Mesenchymal stem cell (in vitro differentiated cells and primary cell): ENCODE measurements around the gene DPP10.

Experiments used
- DNase-seq: peaks from one replicate; pipeline ENCODE4 v3.0.0-alpha.2; 2013
- H2AFZ ChIP-seq: one replicate; pipeline ENCODE4 v1.6.1; 2013; ENCODE audit warnings: low read depth, mild to moderate bottlenecking, control low read depth, inconsistent platforms, low read length, moderate library complexity
- H2AK5ac ChIP-seq: 2 replicates; pipeline ENCODE4 v1.6.1; 2013; ENCODE audit warnings: low read length, moderate library complexity, mild to moderate bottlenecking, inconsistent platforms; ENCODE audit not compliant: severe bottlenecking
- H2BK120ac ChIP-seq: one replicate; pipeline ENCODE4 v1.6.1; 2013; ENCODE audit warnings: low read depth, mild to moderate bottlenecking, inconsistent platforms, low read length, moderate library complexity
- H2BK12ac ChIP-seq, 2 experiments: one replicate each; pipeline ENCODE4 v1.6.1; 2013; ENCODE audit warnings: inconsistent platforms in 2 of 2, low read length in 2 of 2, mild to moderate bottlenecking in 2 of 2, moderate library complexity in 2 of 2, control low read depth in 1 of 2
- H2BK15ac ChIP-seq: one replicate; pipeline ENCODE4 v1.6.1; 2013; ENCODE audit warnings: mild to moderate bottlenecking, low read depth, inconsistent platforms; ENCODE audit not compliant: poor library complexity, severe bottlenecking
- H2BK5ac ChIP-seq: 2 replicates; pipeline ENCODE4 v1.6.1; 2013; ENCODE audit warnings: low read depth, mild to moderate bottlenecking, low read length, control low read depth, inconsistent platforms; ENCODE audit not compliant: poor library complexity, severe bottlenecking
- H3K14ac ChIP-seq, 2 experiments: one replicate each; pipeline ENCODE4 v1.6.1; 2013; ENCODE audit warnings: inconsistent platforms in 2 of 2, low read length in 2 of 2, control low read depth in 1 of 2, mild to moderate bottlenecking in 1 of 2, moderate library complexity in 1 of 2
- H3K18ac ChIP-seq, 2 experiments: one replicate each; pipeline ENCODE4 v1.6.1; 2013; ENCODE audit warnings: inconsistent platforms in 2 of 2, low read length in 2 of 2, control low read depth in 1 of 2, low read depth in 1 of 2, mild to moderate bottlenecking in 1 of 2
- H3K23ac ChIP-seq, 2 experiments: one replicate each; pipeline ENCODE4 v1.6.1; 2013; ENCODE audit warnings: inconsistent platforms in 2 of 2, low read length in 2 of 2, mild to moderate bottlenecking in 2 of 2, moderate library complexity in 2 of 2, control low read depth in 1 of 2
- H3K27ac ChIP-seq: 2 replicates; pipeline ENCODE4 v1.5.1; 2013; ENCODE audit warnings: mild to moderate bottlenecking, moderate library complexity, low read length, control low read depth, inconsistent platforms; ENCODE audit not compliant: poor library complexity, severe bottlenecking
- H3K27me3 ChIP-seq, 2 experiments: 2 replicates each; pipeline versions ENCODE4 v1.6.1 to v1.7.0; 2013; ENCODE audit warnings: low read length in 2 of 2, mild to moderate bottlenecking in 2 of 2, moderate library complexity in 2 of 2, control low read depth in 1 of 2, inconsistent platforms in 1 of 2; ENCODE audit not compliant: control insufficient read depth in 1 of 2, insufficient read depth in 1 of 2
- H3K36me3 ChIP-seq, 2 experiments: 2 replicates each; pipeline versions ENCODE4 v1.6.1 to v1.7.0; 2013; ENCODE audit warnings: low read length in 2 of 2, control low read depth in 1 of 2, inconsistent platforms in 1 of 2, low read depth in 1 of 2, mild to moderate bottlenecking in 1 of 2; ENCODE audit not compliant: insufficient read depth in 2 of 2, control insufficient read depth in 1 of 2
- H3K4ac ChIP-seq, 2 experiments: one replicate each; pipeline ENCODE4 v1.6.1; 2013; ENCODE audit warnings: inconsistent platforms in 2 of 2, low read length in 2 of 2, mild to moderate bottlenecking in 2 of 2, moderate library complexity in 2 of 2, control low read depth in 1 of 2, low read depth in 1 of 2
- H3K4me1 ChIP-seq: 2 replicates; pipeline ENCODE4 v1.6.1; 2013; ENCODE audit warnings: low read depth, low read length, control low read depth; ENCODE audit not compliant: control insufficient read depth, insufficient read depth
- H3K4me2 ChIP-seq: 2 replicates; pipeline ENCODE4 v1.6.1; 2013; ENCODE audit warnings: low read length, mild to moderate bottlenecking, inconsistent platforms; ENCODE audit not compliant: poor library complexity, severe bottlenecking
- H3K4me3 ChIP-seq, 2 experiments: 2 replicates each; pipeline versions ENCODE4 v1.5.1 to v1.7.0; 2013; ENCODE audit warnings: low read length in 2 of 2, mild to moderate bottlenecking in 2 of 2, control low read depth in 1 of 2, low read depth in 1 of 2; ENCODE audit not compliant: insufficient read depth in 1 of 2
- H3K79me1 ChIP-seq: replicated peaks from 2 replicates; pipeline ENCODE4 v1.6.1; 2013; ENCODE audit warnings: mild to moderate bottlenecking, control low read depth, low read length, inconsistent platforms; ENCODE audit not compliant: poor library complexity, severe bottlenecking
- H3K9ac ChIP-seq: 2 replicates; pipeline ENCODE4 v1.7.0; 2013; ENCODE audit warnings: mild to moderate bottlenecking, low read length, moderate library complexity
- H3K9me3 ChIP-seq: 2 replicates; pipeline ENCODE4 v1.7.0; 2013; ENCODE audit warnings: mild to moderate bottlenecking, low read length; ENCODE audit not compliant: control insufficient read depth
- H4K8ac ChIP-seq: one replicate; pipeline ENCODE4 v1.6.1; 2013; ENCODE audit warnings: inconsistent platforms, mild to moderate bottlenecking, low read length, moderate library complexity
- H4K91ac ChIP-seq: one replicate; pipeline ENCODE4 v1.6.1; 2013; ENCODE audit warnings: mild to moderate bottlenecking, low read length, inconsistent platforms
- WGBS: methylation state at CpG from one replicate; pipeline ENCODE4 v1.1.7; 2013; ENCODE audit warnings: mixed read lengths; 5-methylcytosine and 5-hydroxymethylcytosine counted together

Gene DPP10

GRCh38 chr2:114548151-114548550 lies 105.7 kb downstream of the DPP10 start:
- no peak overlapping the region for H3K4me2 ChIP-seq
- H3K4ac ChIP-seq: no peak overlapping the region
- DNase-seq: no peak
- H2AFZ ChIP-seq: no peak overlapping the region
- no peak overlapping the region for H3K14ac ChIP-seq
- H4K91ac ChIP-seq: no peak overlapping the region
- no peaks in the 10 kb centered on the region for H3K4me1 ChIP-seq
- H2BK120ac ChIP-seq: no peak overlapping the region
- no peak overlapping the region for H3K9ac ChIP-seq
- H3K36me3 ChIP-seq: no peaks in the 10 kb centered on the region
- H2AK5ac ChIP-seq: no peak overlapping the region
- no peak overlapping the region for H4K8ac ChIP-seq
- peaks cover 0 to 12% of the 10 kb centered on the region in 2 experiments for H3K27me3 ChIP-seq
- H2BK5ac ChIP-seq: no peak overlapping the region
- WGBS: 87% methylated on average over 6 of the region's 6 CpGs
- H3K18ac ChIP-seq: no peak overlapping the region
- no peaks in the 10 kb centered on the region for H3K79me1 ChIP-seq
- H3K27ac ChIP-seq: no peak overlapping the region
- no peaks in the 10 kb centered on the region for H3K9me3 ChIP-seq
- no peak overlapping the region for H3K4me3 ChIP-seq
- no peak overlapping the region for H2BK15ac ChIP-seq
- no peak overlapping the region for H3K23ac ChIP-seq
- no peak overlapping the region for H2BK12ac ChIP-seq

DNA sequence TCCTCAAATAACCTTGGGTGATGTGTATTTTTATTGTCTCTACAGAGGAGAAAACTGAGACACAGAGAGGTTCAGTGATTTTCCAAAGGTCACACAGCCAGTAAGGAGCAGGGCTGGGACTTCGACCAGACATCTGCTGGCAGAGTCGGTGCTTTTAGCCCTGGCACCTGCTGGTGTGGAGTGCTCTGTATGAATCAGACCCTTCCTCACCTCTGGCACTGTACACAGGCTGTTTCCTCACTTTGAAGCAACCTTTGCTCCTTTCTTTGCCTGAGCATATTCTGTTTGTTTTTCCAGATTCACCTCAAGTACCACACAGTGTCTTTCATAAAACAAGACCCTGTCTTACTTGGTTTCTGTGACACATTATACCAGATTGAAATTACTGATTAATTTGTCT lies 107.9 kb downstream of the DPP10 start:
- Histone ChIP-seq H3K14ac (no peak overlapping the region), H3K23ac (no peak overlapping the region), H3K27ac (no peak overlapping the region), H3K79me1 (no peaks in the 10 kb centered on the region), H3K27me3 (peaks cover 0 to 27% of the 10 kb centered on the region in 2 experiments), H2BK120ac (no peak overlapping the region), H3K9me3 (no peaks in the 10 kb centered on the region), H3K4me3 (no peak overlapping the region), H2BK12ac (no peak overlapping the region), H3K36me3 (no peaks in the 10 kb centered on the region), H4K8ac (no peak overlapping the region), H3K9ac (no peak overlapping the region), H3K18ac (no peak overlapping the region), H2BK5ac (no peak overlapping the region), H2AK5ac (no peak overlapping the region), H4K91ac (no peak overlapping the region), H3K4ac (no peak overlapping the region), H3K4me2 (no peak overlapping the region), H3K4me1 (no peaks in the 10 kb centered on the region), H2AFZ (no peak overlapping the region), H2BK15ac (no peak overlapping the region)
- 79% methylated on average over 2 of the region's 2 CpGs for WGBS
- no peak for DNase-seq

- Histone ChIP-seq H3K79me1 (no peaks in the 10 kb centered on the region), H3K4me2 (no peak overlapping the region), H2BK120ac (no peak overlapping the region), H3K14ac (no peak overlapping the region), H3K23ac (no peak overlapping the region), H2AK5ac (no peak overlapping the region), H3K18ac (no peak overlapping the region), H3K4me1 (no peaks in the 10 kb centered on the region), H3K4me3 (no peak overlapping the region), H3K36me3 (no peaks in the 10 kb centered on the region), H2BK12ac (no peak overlapping the region), H3K27me3 (peaks cover 0 to 27% of the 10 kb centered on the region in 2 experiments), H3K27ac (no peak overlapping the region), H4K8ac (no peak overlapping the region), H2BK5ac (no peak overlapping the region), H3K9ac (no peak overlapping the region), H2BK15ac (no peak overlapping the region), H3K4ac (no peak overlapping the region), H2AFZ (no peak overlapping the region), H4K91ac (no peak overlapping the region), H3K9me3 (no peaks in the 10 kb centered on the region)
- peak; percentile 29 for DNase-seq
- 35% methylated on average over 3 of the region's 5 CpGs for WGBS
Measured at GRCh38 chr2:114550895-114551793, 108.7 kb downstream of the DPP10 start.

- Histone ChIP-seq H2BK15ac (no peak overlapping the region), H2AFZ (no peak overlapping the region), H3K9ac (no peak overlapping the region), H3K4me2 (no peak overlapping the region), H3K23ac (no peak overlapping the region), H3K27ac (no peak overlapping the region), H3K36me3 (no peaks in the 10 kb centered on the region), H3K27me3 (peaks cover 0 to 27% of the 10 kb centered on the region in 2 experiments), H2BK5ac (no peak overlapping the region), H3K18ac (no peak overlapping the region), H2AK5ac (no peak overlapping the region), H3K79me1 (no peaks in the 10 kb centered on the region), H4K91ac (no peak overlapping the region), H3K14ac (no peak overlapping the region), H3K9me3 (no peaks in the 10 kb centered on the region), H2BK120ac (no peak overlapping the region), H2BK12ac (no peak overlapping the region), H3K4me1 (no peaks in the 10 kb centered on the region), H4K8ac (no peak overlapping the region), H3K4me3 (no peak overlapping the region), H3K4ac (no peak overlapping the region)
- no peak for DNase-seq
- 77% methylated on average over 4 of the region's 5 CpGs for WGBS
Measured at GRCh38 chr2:114553027-114553426, 110.6 kb downstream of the DPP10 start.
